K562 (cell line): ENCODE results near the gene CD34. TPM values are rescaled to one million over a fixed set of nuclear protein-coding genes. Genes with fewer than 3 reads are reported as not detected.
"Not testable (repeated sequence)": the region's sequence is repeated elsewhere in the genome, so short reads cannot be mapped to it uniquely, and the experiment has no call there.

Source experiments
- ATAC-seq: fragments of 200-7000 bp; cut with Tn5 transposase; 3 replicates; pipeline ENCODE4 v1.9.1; 2020; ENCODE audit warnings: moderate library complexity
- BruUV-seq: library from RNA; stranded (reverse); fragments of 400-500 nt; replicated peaks from 2 replicates; lab custom pipeline; 2021; lab: Mats Ljungman, UMichigan
- CTCF ChIA-PET: fragments of 300-600 bp; formaldehyde crosslinking; extraction: SDS; loops from one replicate; lab custom pipeline; 2021; ENCODE audit warnings: low intra/inter-chr PET ratio; lab: Yijun Ruan, JAX
- POLR2A ChIA-PET: fragments of 300-600, 350-650 bp; sonication (Branson Sonifier 250); formaldehyde crosslinking; extraction: SDS; loops from one replicate; lab custom pipeline; 2021; ENCODE audit warnings: antibody characterized with exemption, inconsistent platforms; lab: Yijun Ruan, JAX
- DNase-seq, 4 experiments: peaks; one replicate each; pipeline versions ENCODE4 v3.0.0 to v3.0.0-alpha.2; 2011 to 2018; ENCODE audit warnings: low spot score in 3 of 4, mixed read lengths in 3 of 4; ENCODE audit errors: extremely low read depth in 1 of 4
- FAIRE-seq: peaks from 2 replicates; lab custom pipeline; 2011; peaks lifted over from hg19 to GRCh38; lab: Jason Lieb, UNC
- H2AFZ ChIP-seq: 2 replicates; pipeline ENCODE4 v1.6.0; 2011; ENCODE audit warnings: low read depth, low read length, control low read depth, inconsistent platforms
- H3K27ac ChIP-seq: fragments of 200-600 bp; 3 replicates; pipeline ENCODE4 v1.8.0; 2011; ENCODE audit warnings: low read depth, mild to moderate bottlenecking, control low read depth, inconsistent platforms, low read length, moderate library complexity, mixed read lengths; ENCODE audit errors: extremely low read depth
- H3K27me3 ChIP-seq, 2 experiments: fragments of 300-600 bp in 1 of 2; 2 replicates in 1 of 2; 3 replicates in 1 of 2; pipeline versions ENCODE4 v1.6.0 to v1.8.0; 2011; ENCODE audit warnings: inconsistent platforms in 2 of 2, low read length in 2 of 2, mild to moderate bottlenecking in 1 of 2, mixed read lengths in 1 of 2, moderate library complexity in 1 of 2; ENCODE audit not compliant: control insufficient read depth in 2 of 2, insufficient read depth in 2 of 2
- H3K36me3 ChIP-seq: fragments of 300-600 bp; 3 replicates; pipeline ENCODE4 v1.8.0; 2011; ENCODE audit warnings: mild to moderate bottlenecking, low read length, inconsistent platforms; ENCODE audit not compliant: control insufficient read depth, insufficient read depth
- H3K4me1 ChIP-seq, 2 experiments: fragments of 200-600 bp in 1 of 2; replicated peaks in 1 of 2; 2 replicates in 1 of 2; 3 replicates in 1 of 2; pipeline versions ENCODE4 v1.5.1 to v1.8.0; 2011; ENCODE audit warnings: inconsistent platforms in 2 of 2, low read length in 2 of 2, mild to moderate bottlenecking in 1 of 2, mixed read lengths in 1 of 2, moderate library complexity in 1 of 2; ENCODE audit not compliant: control insufficient read depth in 2 of 2, insufficient read depth in 2 of 2
- H3K4me2 ChIP-seq: 2 replicates; pipeline ENCODE4 v1.6.1; 2011; ENCODE audit warnings: low read length, control low read depth, inconsistent platforms, mixed read lengths; ENCODE audit not compliant: insufficient read depth
- H3K4me3 ChIP-seq: fragments of 200-600 bp; sonication (generic), shearing (Covaris generic); 2 replicates; pipeline ENCODE4 v1.5.1; 2016; ENCODE audit warnings: control low read depth, inconsistent platforms
- H3K79me2 ChIP-seq: fragments of 200-600 bp; 3 replicates; pipeline ENCODE4 v1.8.0; 2011; ENCODE audit warnings: low read length, inconsistent platforms; ENCODE audit not compliant: control insufficient read depth, insufficient read depth
- H3K9ac ChIP-seq, 2 experiments: 2 replicates each; pipeline versions ENCODE4 v1.6.0 to v1.6.1; 2011; ENCODE audit warnings: low read depth in 2 of 2, low read length in 2 of 2, control low read depth in 1 of 2, inconsistent platforms in 1 of 2, mild to moderate bottlenecking in 1 of 2, mixed read lengths in 1 of 2; ENCODE audit not compliant: insufficient read depth in 1 of 2
- H3K9me1 ChIP-seq: one replicate; pipeline ENCODE4 v1.6.0; 2011; ENCODE audit warnings: inconsistent platforms, mild to moderate bottlenecking, low read length, moderate library complexity; ENCODE audit not compliant: control insufficient read depth, insufficient read depth
- H3K9me3 ChIP-seq: replicated peaks from 2 replicates; pipeline ENCODE4 v1.5.1; 2011; ENCODE audit warnings: low read depth, low read length, inconsistent platforms; ENCODE audit not compliant: control insufficient read depth, insufficient read depth
- H4K20me1 ChIP-seq: replicated peaks from 2 replicates; pipeline ENCODE4 v1.6.1; 2011; ENCODE audit warnings: low read length, inconsistent platforms, mixed read lengths; ENCODE audit not compliant: control insufficient read depth, insufficient read depth
- BCOR ChIP-seq: fragments of 450-650 bp; IDR thresholded peaks from 2 replicates; pipeline ENCODE4 v1.6.1; 2016
- DEAF1 ChIP-seq: fragments of 450-650 bp; formaldehyde crosslinking; IDR thresholded peaks from 2 replicates; pipeline ENCODE4 v1.4.0; 2020; ENCODE audit warnings: mild to moderate bottlenecking, moderate library complexity
- KDM1A ChIP-seq, 2 experiments: fragments of 450-650 bp; IDR thresholded peaks; 2 replicates each; pipeline ENCODE4 v1.6.1; 2016; ENCODE audit warnings: mild to moderate bottlenecking in 2 of 2
- RBM25 ChIP-seq: fragments of 200-400 bp; formaldehyde crosslinking; IDR thresholded peaks from 2 replicates; pipeline ENCODE4 v1.6.1; 2018; ENCODE audit warnings: low read length, low read depth, moderate library complexity; ENCODE audit not compliant: severe bottlenecking
- ZNF146 ChIP-seq: IDR thresholded peaks from one replicate; pipeline ENCODE4 v1.6.1; 2018; ENCODE audit warnings: missing compliant biosample characterization; ENCODE audit not compliant: unreplicated experiment
- WGBS: fragments of 100-300 bp; shearing (Covaris generic); methylation state at CpG from one replicate; pipeline ENCODE4 v1.1.6; 2016; ENCODE audit warnings: low coverage, mixed read lengths; ENCODE audit not compliant: insufficient coverage; ENCODE audit errors: missing lambda C conversion rate; 5-methylcytosine and 5-hydroxymethylcytosine counted together
- in situ Hi-C: fragments of 300-500 bp; cut with MboI; formaldehyde crosslinking; loops from 4 replicates; pipeline ENCODE4 v1.15.0; 2018; ENCODE audit warnings: inconsistent platforms, mixed read lengths
- intact Hi-C: fragments of 100-400 bp; cut with micrococcal nuclease; formaldehyde crosslinking; loops from 2 replicates; pipeline ENCODE4 v1.14.2; 2022
- polyA plus RNA-seq, 8 experiments: library from polyadenylated mRNA; depleted of rRNA in 4 of 8; stranded (reverse) in 5 of 8; unstranded in 3 of 8; fragments of >200 nt; fragmentation: Nextera tagmentation in 2 of 8; fragmentation: Illumina TruSeq in 1 of 8; extraction: Ambion mirVana in 2 of 8; extraction: Trizol in 1 of 8; gene quantifications; 2 replicates each; pipeline versions ENCODE4 v1.2.1 to v1.2.3, GENCODE V29; 2011 to 2014; ENCODE audit warnings: inconsistent platforms in 1 of 8, missing spikeins in 1 of 8
- total RNA-seq, 7 experiments: library from RNA; depleted of rRNA in 6 of 7; stranded (reverse); fragments of >200 nt in 6 of 7; fragmentation: Illumina TruSeq in 2 of 7; extraction: Trizol in 2 of 7; gene quantifications; 2 replicates each; pipeline versions ENCODE4 v1.2.1 to v1.2.3, GENCODE V29; 2011 to 2021; ENCODE audit warnings: low replicate concordance in 1 of 7

The CD34 gene
- total and polyA plus RNA-seq, 9 of the 15 experiments (the other 6 are each of a cell fraction or from before 2014, with no cell fraction given) = not detected

DNA sequence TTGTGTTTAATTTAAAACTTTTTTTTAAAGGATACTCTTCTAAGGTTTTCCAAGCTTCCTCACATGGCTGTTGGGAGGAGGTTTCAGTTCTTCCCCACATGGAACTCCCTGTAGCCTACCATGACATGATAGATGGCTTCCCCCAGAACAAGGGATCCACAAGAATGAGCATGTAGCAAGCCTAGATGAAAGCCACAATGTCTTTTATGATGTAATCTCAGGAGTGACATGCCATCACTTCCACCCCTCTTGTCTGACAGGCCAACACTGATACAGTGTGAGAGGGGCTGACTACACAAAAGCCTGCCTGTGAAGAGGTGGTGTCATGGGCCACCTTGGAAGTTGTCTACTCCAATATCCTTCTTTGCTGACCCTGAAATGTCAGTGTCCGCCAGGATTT lies 32.0 kb downstream of the CD34 start (continued):
- TF ChIP-seq DEAF1 (CRISPR knock-in tag) = no peak

GRCh38 chr1:207877914-207878313 lies 33.0 kb downstream of the CD34 start:
- 19% methylated on average over 3 of the region's 5 CpGs for WGBS
- H3K9me1 ChIP-seq, BruUV-seq, FAIRE-seq, CTCF ChIA-PET, H3K9ac ChIP-seq, H4K20me1 ChIP-seq, H2AFZ ChIP-seq, intact Hi-C loops, H3K4me3 ChIP-seq, ATAC-seq, H3K36me3 ChIP-seq, DNase-seq, H3K27ac ChIP-seq, in situ Hi-C loops, H3K9me3 ChIP-seq, H3K27me3 ChIP-seq, H3K79me2 ChIP-seq, H3K4me2 ChIP-seq: not testable (repeated sequence)
- peaks cover 13 to 15% of the 10 kb centered on the region in 2 experiments for H3K4me1 ChIP-seq
- POLR2A ChIA-PET = interaction anchor here (1.2 kb wide), 1 partner anchor 10 kb away, joined by 3 read pairs; no protein-coding TSS in a partner anchor
- peak; percentile 66 for TF ChIP-seq BCOR
- peak; percentile 58 for TF ChIP-seq ZNF146 (CRISPR knock-in tag)
- peak; percentile 32 to 43; a peak in 1 of 4 replicates for TF ChIP-seq KDM1A (IDR thresholded peaks at IDR 0.05)
- peak; percentile 59 for TF ChIP-seq RBM25
